HepG2 (cell line): Measurements from ENCODE around the gene NCOA5. TPM values are rescaled to one million over a fixed set of nuclear protein-coding genes. Genes with fewer than 3 reads are reported as not detected.
A peak's percentile ranks its signal among the peaks of the same experiment; 100 is the strongest.

ENCODE experiments used
- ARNTL ChIP-seq: sonication (generic); formaldehyde crosslinking; IDR thresholded peaks from 2 replicates; pipeline ENCODE4 v1.4.0; 2020; ENCODE audit warnings: mild to moderate bottlenecking, missing genetic modification reagents
- EEA1 ChIP-seq: sonication (generic); formaldehyde crosslinking; IDR thresholded peaks from 2 replicates; pipeline ENCODE4 v1.5.1; 2020; ENCODE audit warnings: mild to moderate bottlenecking, missing genetic modification reagents, borderline replicate concordance
- EED ChIP-seq: sonication (generic); formaldehyde crosslinking; IDR thresholded peaks from 2 replicates; pipeline ENCODE4 v1.5.0; 2020; ENCODE audit warnings: mild to moderate bottlenecking, missing genetic modification reagents
- ETV6 ChIP-seq: sonication (generic); formaldehyde crosslinking; conservative IDR thresholded peaks from 2 replicates; pipeline ENCODE4 v1.4.0; 2020; ENCODE audit warnings: missing genetic modification reagents
- JUNB ChIP-seq: sonication (generic); formaldehyde crosslinking; IDR thresholded peaks from 2 replicates; pipeline ENCODE4 v1.8.0; 2022; ENCODE audit warnings: missing genetic modification reagents, mild to moderate bottlenecking, borderline replicate concordance
- KDM4B ChIP-seq: sonication (generic); formaldehyde crosslinking; IDR thresholded peaks from 2 replicates; pipeline ENCODE4 v1.4.0; 2020; ENCODE audit warnings: missing genetic modification reagents
- KLF13 ChIP-seq: sonication (generic); formaldehyde crosslinking; IDR thresholded peaks from 2 replicates; pipeline ENCODE4 v1.4.0; 2020; ENCODE audit warnings: mild to moderate bottlenecking, missing genetic modification reagents
- MBD4 ChIP-seq: IDR thresholded peaks from 2 replicates; pipeline ENCODE4 v1.6.1; 2012; ENCODE audit warnings: low read length, inconsistent platforms, borderline replicate concordance
- MTA3 ChIP-seq: sonication (generic); formaldehyde crosslinking; IDR thresholded peaks from 2 replicates; pipeline ENCODE4 v1.4.0; 2020; ENCODE audit warnings: missing genetic modification reagents
- PAX8 ChIP-seq: sonication (generic); formaldehyde crosslinking; IDR thresholded peaks from 2 replicates; pipeline ENCODE4 v1.8.0; 2022; ENCODE audit warnings: mild to moderate bottlenecking, missing genetic modification reagents, borderline replicate concordance
- POLR2AphosphoS2 ChIP-seq: IDR thresholded peaks from 2 replicates; pipeline ENCODE4 v1.6.1; 2011; ENCODE audit warnings: low read depth, low read length, improper control_type of control experiment
- SNAI1 ChIP-seq: sonication (generic); formaldehyde crosslinking; IDR thresholded peaks from 2 replicates; pipeline ENCODE4 v1.5.0; 2020; ENCODE audit warnings: mild to moderate bottlenecking, missing genetic modification reagents, borderline replicate concordance
- SRSF9 ChIP-seq: fragments of 200-400 bp; formaldehyde crosslinking; IDR thresholded peaks from 2 replicates; pipeline ENCODE4 v1.6.1; 2018; ENCODE audit warnings: borderline replicate concordance, mild to moderate bottlenecking, low read depth, low read length; ENCODE audit not compliant: insufficient read depth, poor library complexity, severe bottlenecking
- XRCC5 ChIP-seq: fragments of 200-400 bp; formaldehyde crosslinking; optimal IDR thresholded peaks from 2 replicates; pipeline ENCODE3; 2017; ENCODE audit warnings: mild to moderate bottlenecking, low read length
- ZMYM4 ChIP-seq: sonication (generic); formaldehyde crosslinking; IDR thresholded peaks from 2 replicates; pipeline ENCODE4 v1.8.1; 2023; ENCODE audit warnings: mild to moderate bottlenecking, missing genetic modification reagents
- ZNF552 ChIP-seq: sonication (generic); formaldehyde crosslinking; IDR thresholded peaks from 2 replicates; pipeline ENCODE4 v1.9.0; 2022; ENCODE audit warnings: missing genetic modification reagents, mild to moderate bottlenecking, borderline replicate concordance
- polyA plus RNA-seq, 8 experiments: library from polyadenylated mRNA; depleted of rRNA in 3 of 8; stranded (reverse) in 7 of 8; unstranded in 1 of 8; fragments of >200 nt; fragmentation: Illumina TruSeq in 4 of 8; extraction: Trizol in 4 of 8; gene quantifications; 2 replicates each; pipeline versions ENCODE4 v1.2.1 to v1.2.3, GENCODE V29; 2011 to 2016; ENCODE audit warnings: low read depth in 4 of 8, missing spikeins in 1 of 8, mixed read lengths in 1 of 8; ENCODE audit not compliant: insufficient read depth in 1 of 8
- total RNA-seq, 5 experiments: library from RNA; depleted of rRNA; stranded (reverse); fragments of >200 nt; fragmentation: Illumina TruSeq; extraction: Trizol; gene quantifications; 2 replicates each; pipeline ENCODE4 v1.2.3, GENCODE V29; 2016; ENCODE audit warnings: low read depth in 1 of 5
- TF ChIP-seq, protein P1 (sequence below): sonication (generic); formaldehyde crosslinking; IDR thresholded peaks from 2 replicates; pipeline ENCODE4 v1.9.0; 2021; ENCODE audit warnings: missing genetic modification reagents, mild to moderate bottlenecking, borderline replicate concordance
- TF ChIP-seq, protein P2 (sequence below): sonication (generic); formaldehyde crosslinking; IDR thresholded peaks from 2 replicates; pipeline ENCODE4 v1.8.1; 2023; ENCODE audit warnings: mild to moderate bottlenecking, missing genetic modification reagents
- TF ChIP-seq, protein P3 (sequence below): sonication (generic); formaldehyde crosslinking; IDR thresholded peaks from 2 replicates; pipeline ENCODE4 v1.8.0; 2022; ENCODE audit warnings: mild to moderate bottlenecking, missing genetic modification reagents
- TF ChIP-seq, protein P4 (sequence below): IDR thresholded peaks from 2 replicates; pipeline ENCODE4 v1.6.1; 2016; ENCODE audit warnings: missing biosample characterization, missing genetic modification reagents, low read depth
- TF ChIP-seq, protein P5 (sequence below): sonication (generic); formaldehyde crosslinking; IDR thresholded peaks from 2 replicates; pipeline ENCODE4 v1.4.0; 2020; ENCODE audit warnings: missing genetic modification reagents, mild to moderate bottlenecking, borderline replicate concordance

NCOA5 gene
- total and polyA plus RNA-seq, 2 of the 13 experiments (the other 11 are each of a cell fraction or from before 2014, with no cell fraction given): 16.5 to 28.4 TPM

DNA sequence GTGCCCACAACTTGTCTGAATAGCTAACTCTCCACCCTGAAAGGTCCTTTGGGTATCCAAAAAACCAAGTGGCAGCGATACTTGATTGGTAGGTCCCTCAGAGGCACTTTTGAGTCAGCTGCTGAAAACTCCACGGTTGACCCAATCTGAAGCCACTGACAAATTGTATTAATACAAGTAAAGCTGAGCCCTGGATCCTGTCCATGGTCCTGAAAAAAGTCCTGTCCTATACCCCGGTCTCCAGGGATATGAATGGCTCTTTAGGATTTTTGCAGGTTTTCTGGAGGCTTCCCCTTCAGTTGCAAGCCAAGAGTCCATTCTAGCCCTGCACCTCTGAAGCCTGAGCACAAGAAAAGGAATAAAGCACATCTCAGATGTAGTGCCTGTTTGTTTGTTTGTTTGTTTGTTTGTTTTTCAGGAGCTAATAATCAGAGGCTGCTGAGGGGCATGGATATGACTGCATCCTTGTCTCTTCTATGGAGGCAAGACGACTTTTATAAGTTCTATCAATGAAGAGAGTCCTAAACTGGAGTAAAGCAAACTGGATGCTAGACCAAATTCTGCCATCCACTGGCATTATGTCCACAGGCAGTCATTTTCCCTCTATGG, 62.4 kb downstream of the NCOA5 start (continued):
- TF ChIP-seq PAX8 (CRISPR knock-in tag) (no peak), ZMYM4 (CRISPR knock-in tag) (peak; percentile 17; the same call in 1 of the 2 replicates), SNAI1 (CRISPR knock-in tag) (0 out of 2 replicates have a peak, but pooled peaks have one; percentile 63), EED (CRISPR knock-in tag) (no peak), EEA1 (CRISPR knock-in tag) (no peak), POLR2AphosphoS2 (no peak), ZNF552 (CRISPR knock-in tag) (no peak), KDM4B (CRISPR knock-in tag) (0 out of 2 replicates have a peak, but pooled peaks have one; percentile 44), MTA3 (CRISPR knock-in tag) (no peak), ETV6 (CRISPR knock-in tag) (0 out of 2 replicates have a peak, but pooled peaks have one; percentile 30), JUNB (CRISPR knock-in tag) (no peak), ARNTL (CRISPR knock-in tag) (no peak), KLF13 (CRISPR knock-in tag) (no peak), XRCC5 (peak; percentile 33), MBD4 (no peak), SRSF9 (no peak)
- TF ChIP-seq, protein P1, sequence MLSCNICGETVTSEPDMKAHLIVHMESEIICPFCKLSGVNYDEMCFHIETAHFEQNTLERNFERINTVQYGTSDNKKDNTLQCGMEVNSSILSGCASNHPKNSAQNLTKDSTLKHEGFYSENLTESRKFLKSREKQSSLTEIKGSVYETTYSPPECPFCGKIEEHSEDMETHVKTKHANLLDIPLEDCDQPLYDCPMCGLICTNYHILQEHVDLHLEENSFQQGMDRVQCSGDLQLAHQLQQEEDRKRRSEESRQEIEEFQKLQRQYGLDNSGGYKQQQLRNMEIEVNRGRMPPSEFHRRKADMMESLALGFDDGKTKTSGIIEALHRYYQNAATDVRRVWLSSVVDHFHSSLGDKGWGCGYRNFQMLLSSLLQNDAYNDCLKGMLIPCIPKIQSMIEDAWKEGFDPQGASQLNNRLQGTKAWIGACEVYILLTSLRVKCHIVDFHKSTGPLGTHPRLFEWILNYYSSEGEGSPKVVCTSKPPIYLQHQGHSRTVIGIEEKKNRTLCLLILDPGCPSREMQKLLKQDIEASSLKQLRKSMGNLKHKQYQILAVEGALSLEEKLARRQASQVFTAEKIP (CRISPR knock-in tag): no peak
- TF ChIP-seq, protein P2, sequence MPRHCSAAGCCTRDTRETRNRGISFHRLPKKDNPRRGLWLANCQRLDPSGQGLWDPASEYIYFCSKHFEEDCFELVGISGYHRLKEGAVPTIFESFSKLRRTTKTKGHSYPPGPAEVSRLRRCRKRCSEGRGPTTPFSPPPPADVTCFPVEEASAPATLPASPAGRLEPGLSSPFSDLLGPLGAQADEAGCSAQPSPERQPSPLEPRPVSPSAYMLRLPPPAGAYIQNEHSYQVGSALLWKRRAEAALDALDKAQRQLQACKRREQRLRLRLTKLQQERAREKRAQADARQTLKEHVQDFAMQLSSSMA (CRISPR knock-in tag): no peak
- TF ChIP-seq, protein P3, sequence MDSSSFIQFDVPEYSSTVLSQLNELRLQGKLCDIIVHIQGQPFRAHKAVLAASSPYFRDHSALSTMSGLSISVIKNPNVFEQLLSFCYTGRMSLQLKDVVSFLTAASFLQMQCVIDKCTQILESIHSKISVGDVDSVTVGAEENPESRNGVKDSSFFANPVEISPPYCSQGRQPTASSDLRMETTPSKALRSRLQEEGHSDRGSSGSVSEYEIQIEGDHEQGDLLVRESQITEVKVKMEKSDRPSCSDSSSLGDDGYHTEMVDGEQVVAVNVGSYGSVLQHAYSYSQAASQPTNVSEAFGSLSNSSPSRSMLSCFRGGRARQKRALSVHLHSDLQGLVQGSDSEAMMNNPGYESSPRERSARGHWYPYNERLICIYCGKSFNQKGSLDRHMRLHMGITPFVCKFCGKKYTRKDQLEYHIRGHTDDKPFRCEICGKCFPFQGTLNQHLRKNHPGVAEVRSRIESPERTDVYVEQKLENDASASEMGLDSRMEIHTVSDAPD (CRISPR knock-in tag): no peak
- TF ChIP-seq, protein P4, sequence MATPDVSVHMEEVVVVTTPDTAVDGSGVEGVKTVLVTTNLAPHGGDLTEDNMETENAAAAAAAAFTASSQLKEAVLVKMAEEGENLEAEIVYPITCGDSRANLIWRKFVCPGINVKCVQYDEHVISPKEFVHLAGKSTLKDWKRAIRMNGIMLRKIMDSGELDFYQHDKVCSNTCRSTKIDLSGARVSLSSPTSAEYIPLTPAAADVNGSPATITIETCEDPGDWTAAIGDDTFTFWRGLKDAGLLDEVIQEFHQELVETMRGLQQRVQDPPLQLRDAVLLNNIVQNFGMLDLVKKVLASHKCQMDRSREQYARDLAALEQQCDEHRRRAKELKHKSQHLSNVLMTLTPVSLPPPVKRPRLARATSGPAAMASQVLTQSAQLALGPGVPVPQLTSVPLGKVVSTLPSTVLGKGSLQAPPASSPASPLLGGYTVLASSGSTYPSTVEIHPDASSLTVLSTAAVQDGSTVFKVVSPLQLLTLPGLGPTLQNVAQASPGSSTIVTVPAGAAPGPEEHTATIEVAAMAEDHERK (CRISPR knock-in tag): no peak
- TF ChIP-seq, protein P5, sequence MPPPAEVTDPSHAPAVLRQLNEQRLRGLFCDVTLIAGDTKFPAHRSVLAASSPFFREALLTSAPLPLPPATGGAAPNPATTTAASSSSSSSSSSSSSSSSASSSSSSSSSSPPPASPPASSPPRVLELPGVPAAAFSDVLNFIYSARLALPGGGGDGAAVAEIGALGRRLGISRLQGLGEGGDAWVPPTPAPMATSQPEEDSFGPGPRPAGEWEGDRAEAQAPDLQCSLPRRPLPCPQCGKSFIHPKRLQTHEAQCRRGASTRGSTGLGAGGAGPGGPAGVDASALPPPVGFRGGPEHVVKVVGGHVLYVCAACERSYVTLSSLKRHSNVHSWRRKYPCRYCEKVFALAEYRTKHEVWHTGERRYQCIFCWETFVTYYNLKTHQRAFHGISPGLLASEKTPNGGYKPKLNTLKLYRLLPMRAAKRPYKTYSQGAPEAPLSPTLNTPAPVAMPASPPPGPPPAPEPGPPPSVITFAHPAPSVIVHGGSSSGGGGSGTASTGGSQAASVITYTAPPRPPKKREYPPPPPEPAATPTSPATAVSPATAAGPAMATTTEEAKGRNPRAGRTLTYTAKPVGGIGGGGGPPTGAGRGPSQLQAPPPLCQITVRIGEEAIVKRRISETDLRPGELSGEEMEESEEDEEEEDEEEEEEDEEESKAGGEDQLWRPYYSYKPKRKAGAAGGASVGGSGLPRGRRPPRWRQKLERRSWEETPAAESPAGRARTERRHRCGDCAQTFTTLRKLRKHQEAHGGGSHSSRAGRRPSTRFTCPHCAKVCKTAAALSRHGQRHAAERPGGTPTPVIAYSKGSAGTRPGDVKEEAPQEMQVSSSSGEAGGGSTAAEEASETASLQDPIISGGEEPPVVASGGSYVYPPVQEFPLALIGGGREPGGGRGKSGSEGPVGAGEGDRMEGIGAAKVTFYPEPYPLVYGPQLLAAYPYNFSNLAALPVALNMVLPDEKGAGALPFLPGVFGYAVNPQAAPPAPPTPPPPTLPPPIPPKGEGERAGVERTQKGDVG (CRISPR knock-in tag): no peak
